Natural killer cell (primary cell): ENCODE measurements around the gene ABCD1. TPM values are rescaled to one million over a fixed set of nuclear protein-coding genes. Genes with fewer than 3 reads are reported as not detected.

Experiments
- ATAC-seq, 3 donors: fragments of 150-1000 bp in 2 of 3; fragments of 200-7000 bp in 1 of 3; cut with Tn5 transposase; 1 replicate in 1 of 3; 2 replicates in 2 of 3; pipeline ENCODE4 v1.10.0; 2021; ENCODE audit warnings: mild to moderate bottlenecking in 2 of 3, moderate library complexity in 2 of 3
- DNase-seq, 2 donors: peaks; one replicate each; pipeline versions ENCODE4 v3.0.0 to v3.0.0-alpha.2; 2013 to 2021; ENCODE audit warnings: mixed read lengths in 1 of 2
- H3K27ac ChIP-seq: one replicate; pipeline ENCODE4 v1.5.1; 2013; ENCODE audit warnings: mild to moderate bottlenecking, low read length
- H3K27me3 ChIP-seq: one replicate; pipeline ENCODE4 v1.6.1; 2013; ENCODE audit warnings: low read length; ENCODE audit not compliant: control insufficient read depth, insufficient read depth
- H3K36me3 ChIP-seq: one replicate; pipeline ENCODE4 v1.6.1; 2013; ENCODE audit warnings: low read length; ENCODE audit not compliant: control insufficient read depth, insufficient read depth
- H3K4me1 ChIP-seq: one replicate; pipeline ENCODE4 v1.6.1; 2013; ENCODE audit warnings: low read length; ENCODE audit not compliant: control insufficient read depth, insufficient read depth
- H3K4me3 ChIP-seq: one replicate; pipeline ENCODE4 v1.5.1; 2013; ENCODE audit warnings: low read length
- H3K9me3 ChIP-seq: one replicate; pipeline ENCODE4 v1.6.1; 2013; ENCODE audit warnings: low read length; ENCODE audit not compliant: control insufficient read depth, insufficient read depth
- H3K27ac Mint-ChIP-seq, 2 donors: one replicate each; pipeline ENCODE4 v1.8.0; 2022; ENCODE audit warnings: mild to moderate bottlenecking in 2 of 2, mixed read lengths in 2 of 2, moderate library complexity in 1 of 2
- H3K27me3 Mint-ChIP-seq, 2 donors: one replicate each; pipeline ENCODE4 v1.8.0; 2022; ENCODE audit warnings: low read depth in 2 of 2, mixed read lengths in 2 of 2
- H3K36me3 Mint-ChIP-seq: one replicate; pipeline ENCODE4 v1.8.0; 2022; ENCODE audit warnings: mixed read lengths
- H3K4me1 Mint-ChIP-seq, 2 donors: one replicate each; pipeline ENCODE4 v1.8.0; 2022; ENCODE audit warnings: mixed read lengths in 2 of 2
- H3K4me3 Mint-ChIP-seq: one replicate; pipeline ENCODE4 v1.8.0; 2022; ENCODE audit warnings: mild to moderate bottlenecking, moderate library complexity, mixed read lengths
- H3K9me3 Mint-ChIP-seq, 2 donors: one replicate each; pipeline ENCODE4 v1.8.0; 2022; ENCODE audit warnings: mixed read lengths in 2 of 2
- WGBS: methylation state at CpG from one replicate; pipeline ENCODE4 v1.1.7; 2013; ENCODE audit warnings: missing lambda C conversion rate; ENCODE audit not compliant: insufficient coverage; 5-methylcytosine and 5-hydroxymethylcytosine counted together
- intact Hi-C: fragments of 100-400 bp; cut with micrococcal nuclease; formaldehyde crosslinking; loops from one replicate; pipeline ENCODE4 v1.14.2; 2022
- total RNA-seq, 4 donors: library from RNA; stranded (reverse); fragments of 120-200 nt in 1 of 4; gene quantifications; one replicate each; pipeline versions ENCODE4 v1.2.3 to v1.2.4, GENCODE V29; 2013 to 2022
- TF ChIP-seq, protein P1 (sequence below): fragments of 200-600 bp; IDR thresholded peaks from one replicate; pipeline ENCODE4 v1.8.0; 2022; ENCODE audit warnings: antibody characterized with exemption

Gene ABCD1
- total RNA-seq, 3 donors from 2014 or later (not counting 1 experiment from before 2014, with no cell fraction given) = 12.2 to 13.9 (median 13.8) TPM

DNA sequence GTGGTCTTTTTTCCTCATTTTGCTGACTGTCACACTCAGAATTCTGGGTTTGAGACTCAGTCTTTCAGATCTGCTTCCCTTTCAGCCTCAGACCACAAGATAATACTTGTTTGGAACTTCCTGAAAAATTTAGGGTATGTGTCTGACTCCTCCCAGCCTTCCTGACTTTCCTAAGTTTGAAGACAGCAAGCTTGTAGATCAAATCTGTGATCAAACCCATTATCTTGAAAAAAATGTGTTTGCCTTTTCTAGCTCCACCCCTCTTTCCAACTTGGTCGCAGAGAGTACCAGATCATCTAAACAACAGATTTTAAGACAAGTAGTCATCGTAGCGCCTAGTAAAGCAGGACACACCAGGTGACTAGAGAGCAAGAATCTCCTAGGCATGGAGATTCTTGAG lies 10.4 kb upstream of the ABCD1 start:
- Histone ChIP-seq H3K27me3 (no peaks in the 10 kb centered on the region), H3K9me3 (no peaks in the 10 kb centered on the region), H3K27ac (no peak overlapping the region), H3K4me3 (no peak overlapping the region), H3K36me3 (peaks cover 45% of the 10 kb centered on the region), H3K4me1 (no peaks in the 10 kb centered on the region)
- ATAC-seq (no peak), DNase-seq (no peak)
- Mint-ChIP-seq H3K36me3 (no peaks in the 10 kb centered on the region), H3K27me3 (no peaks in the 10 kb centered on the region), H3K4me1 (peaks cover 0 to 13% of the 10 kb centered on the region in 2 donors), H3K27ac (no peak overlapping the region), H3K4me3 (no peak overlapping the region), H3K9me3 (no peaks in the 10 kb centered on the region)
- TF ChIP-seq, protein P1, sequence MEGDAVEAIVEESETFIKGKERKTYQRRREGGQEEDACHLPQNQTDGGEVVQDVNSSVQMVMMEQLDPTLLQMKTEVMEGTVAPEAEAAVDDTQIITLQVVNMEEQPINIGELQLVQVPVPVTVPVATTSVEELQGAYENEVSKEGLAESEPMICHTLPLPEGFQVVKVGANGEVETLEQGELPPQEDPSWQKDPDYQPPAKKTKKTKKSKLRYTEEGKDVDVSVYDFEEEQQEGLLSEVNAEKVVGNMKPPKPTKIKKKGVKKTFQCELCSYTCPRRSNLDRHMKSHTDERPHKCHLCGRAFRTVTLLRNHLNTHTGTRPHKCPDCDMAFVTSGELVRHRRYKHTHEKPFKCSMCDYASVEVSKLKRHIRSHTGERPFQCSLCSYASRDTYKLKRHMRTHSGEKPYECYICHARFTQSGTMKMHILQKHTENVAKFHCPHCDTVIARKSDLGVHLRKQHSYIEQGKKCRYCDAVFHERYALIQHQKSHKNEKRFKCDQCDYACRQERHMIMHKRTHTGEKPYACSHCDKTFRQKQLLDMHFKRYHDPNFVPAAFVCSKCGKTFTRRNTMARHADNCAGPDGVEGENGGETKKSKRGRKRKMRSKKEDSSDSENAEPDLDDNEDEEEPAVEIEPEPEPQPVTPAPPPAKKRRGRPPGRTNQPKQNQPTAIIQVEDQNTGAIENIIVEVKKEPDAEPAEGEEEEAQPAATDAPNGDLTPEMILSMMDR = no peak
- intact Hi-C loops = no loop called here
- 100% methylated on average over 3 of the region's 3 CpGs for WGBS

DNA sequence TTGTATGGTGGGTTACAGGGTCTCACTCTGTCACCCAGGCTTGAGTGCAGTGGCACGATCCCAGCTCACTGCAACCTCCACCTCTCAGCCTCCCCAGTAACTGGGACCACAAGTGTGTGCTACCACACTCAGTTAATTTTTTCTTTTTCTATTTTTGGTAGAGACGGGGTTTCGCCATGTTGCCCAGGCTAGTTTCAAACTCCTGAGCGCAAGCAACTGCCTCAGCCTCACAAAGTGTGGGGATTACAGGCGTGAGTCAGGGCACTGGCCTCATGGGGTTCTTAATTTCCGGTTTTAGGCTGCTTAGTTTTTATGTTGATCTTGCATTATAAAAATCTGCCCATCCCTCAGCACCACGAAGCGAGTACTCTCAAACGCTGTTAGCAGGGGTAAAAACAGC lies 7.2 kb upstream of the ABCD1 start:
- no peaks in the 10 kb centered on the region for H3K27me3 ChIP-seq
- ATAC-seq = no peak
- H3K9me3 ChIP-seq = no peaks in the 10 kb centered on the region
- no peaks in the 10 kb centered on the region for H3K27me3 Mint-ChIP-seq
- H3K4me3 ChIP-seq = no peak overlapping the region
- H3K36me3 Mint-ChIP-seq = no peaks in the 10 kb centered on the region
- H3K4me1 Mint-ChIP-seq = peaks cover 7 to 13% of the 10 kb centered on the region in 2 donors
- no peaks in the 10 kb centered on the region for H3K9me3 Mint-ChIP-seq
- H3K4me3 Mint-ChIP-seq = no peak overlapping the region
- H3K27ac ChIP-seq = no peak overlapping the region
- DNase-seq = no peak
- 96% methylated on average over 7 of the region's 9 CpGs for WGBS
- H3K4me1 ChIP-seq = peaks cover 4% of the 10 kb centered on the region
- intact Hi-C loops = no loop called here
- TF ChIP-seq, protein P1 = no peak
- H3K27ac Mint-ChIP-seq = no peak overlapping the region
- peaks cover 55% of the 10 kb centered on the region for H3K36me3 ChIP-seq

DNA sequence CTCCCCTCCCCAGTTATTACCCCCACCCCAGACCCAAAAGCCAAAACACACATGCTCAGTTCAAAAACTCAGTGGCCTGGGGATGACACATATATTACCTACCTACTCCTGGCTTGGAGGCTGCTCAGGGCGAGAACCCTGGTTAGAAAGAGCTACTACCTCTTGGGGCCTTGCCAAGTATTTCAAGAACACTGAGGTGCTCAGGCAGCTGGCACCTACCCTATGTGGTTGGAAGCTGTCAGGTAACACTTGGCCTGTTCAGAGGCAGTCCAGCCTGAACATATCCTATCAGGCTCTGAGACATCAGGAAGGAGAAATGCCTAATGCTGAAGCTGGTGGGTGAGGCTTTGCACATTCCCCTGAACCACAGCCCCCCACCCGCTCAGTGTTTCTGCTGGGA lies 5.4 kb upstream of the ABCD1 start:
- H3K4me1 ChIP-seq = peaks cover 14% of the 10 kb centered on the region
- Mint-ChIP-seq H3K27me3 (no peaks in the 10 kb centered on the region), H3K36me3 (no peaks in the 10 kb centered on the region), H3K27ac (no peak overlapping the region), H3K9me3 (no peaks in the 10 kb centered on the region), H3K4me3 (no peak overlapping the region), H3K4me1 (peaks cover 8 to 17% of the 10 kb centered on the region in 2 donors)
- H3K27ac ChIP-seq = no peak overlapping the region
- peaks cover 46% of the 10 kb centered on the region for H3K36me3 ChIP-seq
- ATAC-seq = no peak
- TF ChIP-seq, protein P1 = no peak
- H3K9me3 ChIP-seq = no peaks in the 10 kb centered on the region
- H3K4me3 ChIP-seq = no peak overlapping the region
- whole genome bisulfite sequencing = 100% methylated on average over 1 of the region's 2 CpGs
- no peaks in the 10 kb centered on the region for H3K27me3 ChIP-seq
- intact Hi-C loops = no loop called here
- no peak for DNase-seq

DNA sequence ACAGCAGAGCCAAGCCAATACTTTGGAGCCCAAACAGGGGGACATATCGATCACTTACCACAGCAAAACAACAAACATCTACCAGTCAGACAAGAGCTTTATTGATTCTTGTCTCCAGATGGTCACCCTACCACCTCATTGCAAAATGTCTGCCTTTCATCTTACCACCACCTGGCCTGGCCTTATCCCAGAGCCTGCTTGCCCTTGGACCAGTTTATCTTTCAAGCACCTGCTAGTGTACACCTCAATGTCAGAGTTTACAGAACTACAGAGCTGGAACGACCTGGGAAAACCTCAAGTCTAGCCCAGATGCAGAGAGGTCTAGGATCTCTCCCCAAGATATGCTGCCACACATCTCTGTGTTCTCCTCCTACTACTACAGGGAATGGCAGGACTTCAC lies 5.0 kb upstream of the ABCD1 start:
- Mint-ChIP-seq H3K27ac (no peak overlapping the region), H3K9me3 (no peaks in the 10 kb centered on the region), H3K4me1 (peaks cover 8 to 17% of the 10 kb centered on the region in 2 donors), H3K27me3 (no peaks in the 10 kb centered on the region), H3K4me3 (no peak overlapping the region), H3K36me3 (no peaks in the 10 kb centered on the region)
- no peak for ATAC-seq
- Histone ChIP-seq H3K27me3 (no peaks in the 10 kb centered on the region), H3K4me3 (no peak overlapping the region), H3K27ac (no peak overlapping the region), H3K36me3 (peaks cover 42% of the 10 kb centered on the region), H3K4me1 (peaks cover 15% of the 10 kb centered on the region), H3K9me3 (no peaks in the 10 kb centered on the region)
- DNase-seq = no peak
- intact Hi-C loops = no loop called here
- WGBS = 94% methylated on average over 2 of the region's 2 CpGs
- TF ChIP-seq, protein P1 = no peak
